H1 (cell line): ENCODE data around the gene EIPR1. TPM values are rescaled to one million over a fixed set of nuclear protein-coding genes. Genes with fewer than 3 reads are reported as not detected.

Experiments
- CTCF ChIA-PET: fragments of 300-600 bp; sonication (Branson Sonifier 250); formaldehyde crosslinking; loops from one replicate; lab custom pipeline; 2021; ENCODE audit not compliant: partially characterized antibody; lab: Charles Lee
- POLR2A ChIA-PET: fragments of 300-600 bp; sonication (Branson Sonifier 250); formaldehyde crosslinking; loops from one replicate; lab custom pipeline; 2021; ENCODE audit warnings: inconsistent platforms; ENCODE audit not compliant: partially characterized antibody; lab: Charles Lee
- DNase-seq, 2 experiments: peaks; one replicate each; pipeline versions ENCODE4 v3.0.0 to v3.0.0-alpha.2; 2010 to 2022; ENCODE audit warnings: low spot score in 2 of 2, low read depth in 1 of 2, mixed read lengths in 1 of 2
- FAIRE-seq: peaks from 2 replicates; lab custom pipeline; 2011; peaks lifted over from hg19 to GRCh38; lab: Jason Lieb, UNC
- H2AFZ ChIP-seq: 2 replicates; pipeline ENCODE4 v1.8.1; 2012; ENCODE audit warnings: low read length, inconsistent platforms
- H2AK5ac ChIP-seq: 2 replicates; pipeline ENCODE4 v1.6.1; 2013; ENCODE audit warnings: low read depth, low read length
- H2BK120ac ChIP-seq: replicated peaks from 2 replicates; pipeline ENCODE3; 2013; ENCODE audit warnings: low read depth, low read length, inconsistent platforms
- H2BK12ac ChIP-seq: 2 replicates; pipeline ENCODE4 v1.6.1; 2013; ENCODE audit warnings: low read depth, low read length
- H2BK15ac ChIP-seq: 2 replicates; pipeline ENCODE4 v1.6.1; 2013; ENCODE audit warnings: low read length
- H2BK20ac ChIP-seq: 2 replicates; pipeline ENCODE4 v1.6.1; 2013; ENCODE audit warnings: low read length
- H2BK5ac ChIP-seq: 2 replicates; pipeline ENCODE4 v1.6.1; 2013; ENCODE audit warnings: low read depth, low read length
- H3K14ac ChIP-seq: 2 replicates; pipeline ENCODE4 v1.6.1; 2013; ENCODE audit warnings: inconsistent platforms; ENCODE audit not compliant: insufficient read length
- H3K18ac ChIP-seq: 2 replicates; pipeline ENCODE4 v1.6.1; 2013; ENCODE audit warnings: low read length; ENCODE audit errors: extremely low read depth
- H3K23ac ChIP-seq: 2 replicates; pipeline ENCODE4 v1.6.1; 2013; ENCODE audit warnings: inconsistent platforms; ENCODE audit not compliant: insufficient read length
- H3K23me2 ChIP-seq: 2 replicates; pipeline ENCODE4 v1.6.1; 2013; ENCODE audit warnings: low read depth, low read length
- H3K27ac ChIP-seq: 2 replicates; pipeline ENCODE4 v1.6.1; 2011; ENCODE audit warnings: low read depth, low read length, inconsistent platforms
- H3K27me3 ChIP-seq, 4 experiments: replicated peaks in 1 of 4; 1 replicate in 1 of 4; 2 replicates in 3 of 4; pipeline versions ENCODE4 v1.6.1 to v1.8.1; 2011 to 2013; ENCODE audit warnings: low read length in 3 of 4, mild to moderate bottlenecking in 3 of 4, inconsistent platforms in 2 of 4, mixed read lengths in 2 of 4, moderate library complexity in 1 of 4; ENCODE audit not compliant: control insufficient read depth in 3 of 4, insufficient read depth in 3 of 4; ENCODE audit errors: extremely low read depth in 1 of 4
- H3K36me3 ChIP-seq, 4 experiments: 2 replicates each; pipeline versions ENCODE4 v1.6.1 to v1.8.1; 2011 to 2013; ENCODE audit warnings: mild to moderate bottlenecking in 4 of 4, low read length in 3 of 4, moderate library complexity in 2 of 4, control low read depth in 1 of 4, inconsistent platforms in 1 of 4; ENCODE audit not compliant: insufficient read depth in 4 of 4, control insufficient read depth in 2 of 4
- H3K4ac ChIP-seq: replicated peaks from 2 replicates; pipeline ENCODE3; 2013; ENCODE audit warnings: low read length, low read depth, mixed read lengths, inconsistent platforms; ENCODE audit not compliant: insufficient read length
- H3K4me1 ChIP-seq, 4 experiments: replicated peaks in 1 of 4; 1 replicate in 1 of 4; 2 replicates in 3 of 4; pipeline versions ENCODE4 v1.6.1 to v1.8.1; 2011 to 2013; ENCODE audit warnings: low read length in 3 of 4, inconsistent platforms in 2 of 4, mixed read lengths in 1 of 4; ENCODE audit not compliant: insufficient read depth in 4 of 4, control insufficient read depth in 3 of 4
- H3K4me2 ChIP-seq, 2 experiments: 2 replicates each; pipeline versions ENCODE4 v1.6.1 to v1.8.1; 2011 to 2013; ENCODE audit warnings: low read depth in 2 of 2, low read length in 2 of 2, control low read depth in 1 of 2, inconsistent platforms in 1 of 2, mild to moderate bottlenecking in 1 of 2; ENCODE audit not compliant: insufficient read depth in 1 of 2
- H3K4me3 ChIP-seq, 4 experiments: fragments of 200-600, 300-600 bp in 1 of 4; sonication (generic), shearing (Covaris generic), sonication (Bioruptor Twin) in 1 of 4; 2 replicates each; pipeline versions ENCODE4 v1.5.1 to v1.8.1; 2011 to 2016; ENCODE audit warnings: low read length in 4 of 4, low read depth in 3 of 4, control low read depth in 2 of 4, inconsistent platforms in 2 of 4, mild to moderate bottlenecking in 2 of 4, mixed read lengths in 1 of 4, moderate library complexity in 1 of 4; ENCODE audit not compliant: insufficient read depth in 2 of 4; ENCODE audit errors: extremely low read depth in 1 of 4
- H3K56ac ChIP-seq: replicated peaks from 2 replicates; pipeline ENCODE3; 2013; ENCODE audit warnings: low read depth, mild to moderate bottlenecking, mixed read lengths, low read length, inconsistent platforms; ENCODE audit not compliant: insufficient read length
- H3K79me1 ChIP-seq: 2 replicates; pipeline ENCODE4 v1.6.1; 2013; ENCODE audit warnings: low read depth, low read length, control low read depth
- H3K79me2 ChIP-seq, 2 experiments: 2 replicates each; pipeline versions ENCODE4 v1.6.1 to v1.8.1; 2012 to 2013; ENCODE audit warnings: low read length in 2 of 2, mild to moderate bottlenecking in 2 of 2, inconsistent platforms in 1 of 2; ENCODE audit not compliant: insufficient read depth in 2 of 2, control insufficient read depth in 1 of 2
- H3K9ac ChIP-seq, 4 experiments: replicated peaks in 1 of 4; 1 replicate in 1 of 4; 2 replicates in 3 of 4; pipeline versions ENCODE4 v1.6.1 to v1.8.1; 2011 to 2013; ENCODE audit warnings: low read depth in 3 of 4, low read length in 3 of 4, control low read depth in 2 of 4, mild to moderate bottlenecking in 2 of 4, moderate library complexity in 2 of 4, inconsistent platforms in 1 of 4; ENCODE audit errors: extremely low read depth in 1 of 4
- H3K9me3 ChIP-seq, 2 experiments: 2 replicates each; pipeline versions ENCODE4 v1.6.1 to v1.8.1; 2012 to 2013; ENCODE audit warnings: mild to moderate bottlenecking in 2 of 2, moderate library complexity in 2 of 2, control low read depth in 1 of 2, inconsistent platforms in 1 of 2, low read depth in 1 of 2, low read length in 1 of 2, mixed read lengths in 1 of 2; ENCODE audit not compliant: insufficient read depth in 2 of 2
- H4K20me1 ChIP-seq, 2 experiments: replicated peaks in 1 of 2; 2 replicates each; pipeline versions ENCODE3 to v1.8.1; 2011 to 2013; ENCODE audit warnings: inconsistent platforms in 2 of 2, low read length in 2 of 2, mild to moderate bottlenecking in 1 of 2; ENCODE audit not compliant: insufficient read depth in 2 of 2, control insufficient read depth in 1 of 2
- H4K5ac ChIP-seq: 2 replicates; pipeline ENCODE4 v1.6.1; 2013; ENCODE audit warnings: low read length, low read depth, mixed read lengths, inconsistent platforms; ENCODE audit not compliant: insufficient read length
- H4K8ac ChIP-seq: 2 replicates; pipeline ENCODE4 v1.8.0; 2013; ENCODE audit warnings: mild to moderate bottlenecking, moderate library complexity, low read length, inconsistent platforms; ENCODE audit not compliant: insufficient read depth; ENCODE audit errors: extremely low read depth
- H4K91ac ChIP-seq: replicated peaks from 2 replicates; pipeline ENCODE3; 2013; ENCODE audit warnings: low read length, mixed read lengths, inconsistent platforms; ENCODE audit not compliant: insufficient read length
- ASH2L ChIP-seq: fragments of 200-600, 300-600 bp; sonication (generic); IDR thresholded peaks from one replicate; pipeline ENCODE4 v1.7.1; 2017; ENCODE audit warnings: low read length
- ATF3 ChIP-seq: IDR thresholded peaks from 2 replicates; pipeline ENCODE4 v1.6.1; 2011; ENCODE audit warnings: low read depth, mild to moderate bottlenecking, low read length; ENCODE audit not compliant: insufficient read depth
- BACH1 ChIP-seq: IDR thresholded peaks from 2 replicates; pipeline ENCODE4 v1.6.1; 2012; ENCODE audit warnings: low read length, improper control_type of control experiment
- BCL11A ChIP-seq, 2 experiments: IDR thresholded peaks; one replicate each; pipeline ENCODE4 v1.6.1; 2011; ENCODE audit warnings: low read depth in 2 of 2, low read length in 2 of 2, mild to moderate bottlenecking in 2 of 2
- CBX5 ChIP-seq: fragments of 300-800, 300-1000 bp; sonication (generic); IDR thresholded peaks from 2 replicates; pipeline ENCODE4 v1.7.1; 2016; ENCODE audit warnings: antibody characterized with exemption, low read length, low read depth
- CBX8 ChIP-seq: fragments of 300-800, 300-1000 bp; sonication (generic); IDR thresholded peaks from 2 replicates; pipeline ENCODE4 v1.7.1; 2016; ENCODE audit warnings: low read depth, low read length, borderline replicate concordance
- CHD1 ChIP-seq: IDR thresholded peaks from 2 replicates; pipeline ENCODE4 v1.6.1; 2012; ENCODE audit warnings: low read depth, low read length, improper control_type of control experiment
- CREB1 ChIP-seq: IDR thresholded peaks from 2 replicates; pipeline ENCODE4 v1.6.1; 2012; ENCODE audit warnings: inconsistent platforms
- MAX ChIP-seq: IDR thresholded peaks from 2 replicates; pipeline ENCODE4 v1.6.1; 2012; ENCODE audit warnings: inconsistent platforms
- POLR2A ChIP-seq, 2 experiments: IDR thresholded peaks; 1 replicate in 1 of 2; 2 replicates in 1 of 2; pipeline ENCODE4 v1.6.1; 2011; ENCODE audit warnings: low read depth in 2 of 2, low read length in 2 of 2, mild to moderate bottlenecking in 2 of 2; ENCODE audit errors: control extremely low read depth in 1 of 2
- TAF1 ChIP-seq: IDR thresholded peaks from 2 replicates; pipeline ENCODE4 v1.6.1; 2011; ENCODE audit warnings: mild to moderate bottlenecking, low read depth, low read length
- WGBS, 2 experiments: shearing (Covaris generic) in 1 of 2; methylation state at CpG; one replicate each; pipeline versions ENCODE4 v1.1.6 to v1.1.7; 2013 to 2015; ENCODE audit warnings: low lambda C conversion rate in 2 of 2, mixed read lengths in 2 of 2, inconsistent platforms in 1 of 2, low coverage in 1 of 2, missing lambda C conversion rate in 1 of 2; ENCODE audit not compliant: insufficient replicate concordance in 2 of 2, insufficient coverage in 1 of 2, insufficient read length in 1 of 2; ENCODE audit errors: extremely low coverage in 1 of 2, missing lambda C conversion rate in 1 of 2; 5-methylcytosine and 5-hydroxymethylcytosine counted together
- polyA plus RNA-seq, 7 experiments: library from polyadenylated mRNA; depleted of rRNA in 3 of 7; stranded (reverse) in 5 of 7; unstranded in 2 of 7; fragments of >200 nt in 5 of 7; fragments of 200-250 nt in 2 of 7; gene quantifications; 1 replicate in 5 of 7; 2 replicates in 1 of 7; 4 replicates in 1 of 7; pipeline versions ENCODE4 v1.2.1 to v1.2.3, GENCODE V29; 2011 to 2013; ENCODE audit warnings: missing spikeins in 2 of 7, mixed read lengths in 2 of 7
- total RNA-seq: library from RNA; stranded (reverse); fragmentation: NEBNext Ultra II Directional; extraction: Animal tissue kit (Norgen Biotek cat#: 25700); gene quantifications from 2 replicates; pipeline ENCODE4 v1.2.1, GENCODE V29; 2021

The EIPR1 gene
- total and polyA plus RNA-seq, 2 of the 8 experiments (the other 6 are each of a cell fraction or from before 2014, with no cell fraction given) = 26.3 to 56.4 TPM

GRCh38 chr2:3313781-3314375, 63.7 kb downstream of the EIPR1 start:
- H3K79me2 ChIP-seq = peaks cover 0 to 9% of the 10 kb centered on the region in 2 experiments; a peak in 3 of 4 replicates
- H3K9me3 ChIP-seq = no peaks in the 10 kb centered on the region
- H3K23me2 ChIP-seq = peaks cover 2% of the 10 kb centered on the region; the same call in 1 of the 2 replicates
- FAIRE-seq (no peak), DNase-seq (no peak)
- ChIA-PET CTCF (interaction anchor here (2.2 kb wide), 1 partner anchor 11 kb away, joined by 7 read pairs; no protein-coding TSS in a partner anchor), POLR2A (no interaction called here)
- no peak overlapping the region for H4K91ac ChIP-seq
- no peak overlapping the region for H3K4me3 ChIP-seq
- 93% methylated on average over 26 of the region's 27 CpGs; no CpG with 5 or more reads in 1 of the 2 experiments for WGBS, 2 experiments
- H3K56ac ChIP-seq = no peak overlapping the region
- no peak overlapping the region for H2AK5ac ChIP-seq
- H3K27ac ChIP-seq = no peak overlapping the region
- no peak overlapping the region for H2AFZ ChIP-seq
- H4K5ac ChIP-seq = no peak overlapping the region
- no peak overlapping the region for H3K14ac ChIP-seq
- H4K20me1 ChIP-seq = peaks cover 0 to 12% of the 10 kb centered on the region in 2 experiments
- H3K18ac ChIP-seq = no peak overlapping the region
- no peak overlapping the region for H4K8ac ChIP-seq
- no peak overlapping the region for H2BK5ac ChIP-seq
- no peaks in the 10 kb centered on the region for H3K36me3 ChIP-seq
- peaks cover 6% of the 10 kb centered on the region; the same call in 1 of the 2 replicates for H3K79me1 ChIP-seq
- H3K4me1 ChIP-seq = no peaks in the 10 kb centered on the region
- H3K23ac ChIP-seq = no peak overlapping the region
- no peak overlapping the region for H3K4me2 ChIP-seq
- no peak overlapping the region for H3K9ac ChIP-seq
- no peak overlapping the region for H2BK12ac ChIP-seq
- no peak overlapping the region for H3K4ac ChIP-seq
- no peak overlapping the region for H2BK120ac ChIP-seq
- no peaks in the 10 kb centered on the region for H3K27me3 ChIP-seq
- no peak for TF ChIP-seq ASH2L
- no peak for TF ChIP-seq CREB1
- TF ChIP-seq CHD1 = no peak
- TF ChIP-seq POLR2A (IDR thresholded peaks at IDR 0.05; ENCODE audit: control extremely low read depth in 1 of 2, low read depth in 2 of 2, low read length in 2 of 2) = no peak
- TF ChIP-seq MAX = no peak
- no peak for TF ChIP-seq TAF1
- no peak for TF ChIP-seq ATF3
- TF ChIP-seq CBX5 = no peak
- no peak for TF ChIP-seq BACH1
- TF ChIP-seq CBX8 = no peak
- TF ChIP-seq BCL11A (IDR thresholded peaks at IDR 0.05; ENCODE audit: low read depth in 2 of 2, low read length in 2 of 2) = no peak
- H2BK15ac ChIP-seq = no peak overlapping the region
- no peak overlapping the region for H2BK20ac ChIP-seq
